NCI-H774 (cell line): ENCODE data around the gene CFAP206.
A peak's percentile ranks its signal among the peaks of the same experiment; 100 is the strongest.

Source experiments
- DNase-seq: peaks from one replicate; lab custom pipeline; 2025; lab: John Stamatoyannopoulos, UW

The CFAP206 gene

GRCh38 chr6:87407901-87408720 lies at the start of gene CFAP206:
Gene CFAP206 (plus strand): TSS chr6:87407972. CDS start chr6:87409840, 1,868 bp downstream.
- DNase-seq, result peak; percentile 92

GRCh38 chr6:87364602-87365252 lies 43.0 kb upstream of the CFAP206 start:
- DNase-seq, result no peak

- DNase-seq, result no peak
Observed at GRCh38 chr6:87366072-87366827, 41.5 kb upstream of the CFAP206 start.

- DNase-seq, result no peak
Observed at GRCh38 chr6:87366899-87367298, 40.9 kb upstream of the CFAP206 start.

GRCh38 chr6:87373377-87373776 lies 34.4 kb upstream of the CFAP206 start:
- DNase-seq, result no peak

GRCh38 chr6:87375315-87375714 lies 32.5 kb upstream of the CFAP206 start:
- DNase-seq, result no peak

GRCh38 chr6:87376643-87377042 lies 31.1 kb upstream of the CFAP206 start:
- DNase-seq, result no peak

- no peak for DNase-seq
Observed at GRCh38 chr6:87378947-87379346, 28.8 kb upstream of the CFAP206 start.

- DNase-seq, result no peak
Observed at GRCh38 chr6:87382861-87383260, 24.9 kb upstream of the CFAP206 start.

- DNase-seq, result no peak
Observed at GRCh38 chr6:87384038-87384437, 23.7 kb upstream of the CFAP206 start.

- no peak for DNase-seq
Observed at GRCh38 chr6:87384449-87384848, 23.3 kb upstream of the CFAP206 start.

GRCh38 chr6:87391334-87391733 lies 16.4 kb upstream of the CFAP206 start:
- DNase-seq, result peak; percentile 34

GRCh38 chr6:87393026-87393622 lies 14.6 kb upstream of the CFAP206 start:
- peak; percentile 64 for DNase-seq

- no peak for DNase-seq
Observed at GRCh38 chr6:87395431-87395830, 12.3 kb upstream of the CFAP206 start.

GRCh38 chr6:87396595-87397392 lies 11.0 kb upstream of the CFAP206 start:
- no peak for DNase-seq

- no peak for DNase-seq
Observed at GRCh38 chr6:87397656-87398055, 10.1 kb upstream of the CFAP206 start.

GRCh38 chr6:87401832-87402231 lies 5.9 kb upstream of the CFAP206 start:
- DNase-seq, result no peak

- peak; percentile 73 for DNase-seq
Observed at GRCh38 chr6:87407561-87407900, 241 bp upstream of the CFAP206 start.

GRCh38 chr6:87408721-87409155 lies 966 bp downstream of the CFAP206 start:
- peak; percentile 59 for DNase-seq

- DNase-seq, result no peak
Observed at GRCh38 chr6:87419266-87419665, 11.5 kb downstream of the CFAP206 start.

- DNase-seq, result no peak
Observed at GRCh38 chr6:87420360-87420759, 12.6 kb downstream of the CFAP206 start.

GRCh38 chr6:87421576-87421975 lies 13.8 kb downstream of the CFAP206 start:
- no peak for DNase-seq
